IMR-90 (cell line): Measurements from ENCODE around the gene IFNA17. TPM values are rescaled to one million over a fixed set of nuclear protein-coding genes. Genes with fewer than 3 reads are reported as not detected.

Experiments
- ATAC-seq: fragments of 200-7000 bp; cut with Tn5 transposase; 2 replicates; pipeline ENCODE4 v1.9.1; 2020; ENCODE audit warnings: low read depth, mild to moderate bottlenecking, moderate library complexity
- BruUV-seq: library from RNA; stranded (reverse); fragments of 400-500 nt; replicated peaks from 2 replicates; lab custom pipeline; 2021; lab: Mats Ljungman, UMichigan
- CTCF ChIA-PET: fragments of 300-600 bp; formaldehyde crosslinking; extraction: SDS; loops from one replicate; lab custom pipeline; 2021; ENCODE audit warnings: antibody characterized with exemption; lab: Yijun Ruan, JAX
- POLR2A ChIA-PET: fragments of 300-600 bp; sonication (Branson Sonifier 250); formaldehyde crosslinking; loops from one replicate; lab custom pipeline; 2022; ENCODE audit warnings: antibody characterized with exemption; ENCODE audit not compliant: unreplicated experiment; lab: Charles Lee
- DNase-seq: peaks from one replicate; pipeline ENCODE4 v3.0.0; 2013
- H2AFZ ChIP-seq: replicated peaks from 2 replicates; pipeline ENCODE3; 2013; ENCODE audit warnings: low read length, mild to moderate bottlenecking; ENCODE audit not compliant: poor library complexity
- H2AK5ac ChIP-seq: 2 replicates; pipeline ENCODE4 v1.6.1; 2013; ENCODE audit warnings: low read depth, low read length, inconsistent platforms
- H2AK9ac ChIP-seq: replicated peaks from 2 replicates; pipeline ENCODE3; 2013; ENCODE audit warnings: mild to moderate bottlenecking, low read depth, low read length, moderate library complexity; ENCODE audit not compliant: poor library complexity
- H2BK120ac ChIP-seq: 2 replicates; pipeline ENCODE4 v1.6.1; 2013; ENCODE audit warnings: low read depth, low read length, inconsistent platforms
- H2BK15ac ChIP-seq: 3 replicates; pipeline ENCODE4 v1.6.1; 2013; ENCODE audit warnings: low read depth, low read length, inconsistent platforms
- H2BK20ac ChIP-seq: 2 replicates; pipeline ENCODE4 v1.6.1; 2013; ENCODE audit warnings: low read depth, mild to moderate bottlenecking, inconsistent platforms, low read length, moderate library complexity
- H2BK5ac ChIP-seq: 2 replicates; pipeline ENCODE4 v1.6.1; 2013; ENCODE audit warnings: mild to moderate bottlenecking, low read depth, low read length, inconsistent platforms; ENCODE audit not compliant: poor library complexity, severe bottlenecking
- H3K14ac ChIP-seq: replicated peaks from 2 replicates; pipeline ENCODE4 v1.6.1; 2013; ENCODE audit warnings: low read depth, low read length, inconsistent platforms
- H3K18ac ChIP-seq: 2 replicates; pipeline ENCODE4 v1.6.1; 2013; ENCODE audit warnings: low read depth, low read length, control low read depth
- H3K23ac ChIP-seq: 2 replicates; pipeline ENCODE4 v1.6.1; 2013; ENCODE audit warnings: low read depth, low read length, inconsistent platforms
- H3K27ac ChIP-seq: 2 replicates; pipeline ENCODE4 v1.5.1; 2013; ENCODE audit warnings: mild to moderate bottlenecking, control low read depth, low read length; ENCODE audit not compliant: insufficient read depth
- H3K27me3 ChIP-seq: 2 replicates; pipeline ENCODE4 v1.6.1; 2013; ENCODE audit warnings: low read length; ENCODE audit not compliant: control insufficient read depth, insufficient read depth
- H3K36me3 ChIP-seq: 2 replicates; pipeline ENCODE4 v1.6.1; 2013; ENCODE audit warnings: low read length, mixed read lengths; ENCODE audit not compliant: control insufficient read depth, insufficient read depth
- H3K4ac ChIP-seq: 2 replicates; pipeline ENCODE4 v1.6.1; 2013; ENCODE audit warnings: low read depth, low read length, inconsistent platforms
- H3K4me1 ChIP-seq: 2 replicates; pipeline ENCODE4 v1.6.1; 2013; ENCODE audit warnings: low read length, mixed read lengths; ENCODE audit not compliant: control insufficient read depth, insufficient read depth
- H3K4me2 ChIP-seq: 2 replicates; pipeline ENCODE4 v1.6.1; 2013; ENCODE audit warnings: low read depth, mild to moderate bottlenecking, control low read depth, low read length, moderate library complexity
- H3K4me3 ChIP-seq: 2 replicates; pipeline ENCODE4 v1.5.1; 2013; ENCODE audit warnings: low read depth, mild to moderate bottlenecking, control low read depth, low read length, moderate library complexity; ENCODE audit not compliant: insufficient read depth
- H3K56ac ChIP-seq: 2 replicates; pipeline ENCODE4 v1.6.1; 2013; ENCODE audit warnings: low read length, inconsistent platforms; ENCODE audit not compliant: insufficient read depth; ENCODE audit errors: extremely low read depth
- H3K79me1 ChIP-seq, 2 experiments: 2 replicates each; pipeline ENCODE4 v1.6.1; 2013; ENCODE audit warnings: low read length in 2 of 2, inconsistent platforms in 1 of 2, low read depth in 1 of 2
- H3K9ac ChIP-seq: 2 replicates; pipeline ENCODE4 v1.6.1; 2013; ENCODE audit warnings: low read depth, low read length, control low read depth
- H3K9me1 ChIP-seq: 2 replicates; pipeline ENCODE4 v1.6.1; 2013; ENCODE audit warnings: low read length, inconsistent platforms; ENCODE audit not compliant: insufficient read depth
- H3K9me3 ChIP-seq: 2 replicates; pipeline ENCODE4 v1.6.1; 2013; ENCODE audit warnings: low read length; ENCODE audit not compliant: control insufficient read depth, insufficient read depth
- H4K20me1 ChIP-seq: 2 replicates; pipeline ENCODE4 v1.6.1; 2013; ENCODE audit warnings: low read length, inconsistent platforms; ENCODE audit not compliant: insufficient read depth
- H4K5ac ChIP-seq: 2 replicates; pipeline ENCODE4 v1.6.1; 2013; ENCODE audit warnings: mild to moderate bottlenecking, low read depth, low read length, control low read depth
- H4K8ac ChIP-seq, 2 experiments: 2 replicates each; pipeline ENCODE4 v1.6.1; 2013; ENCODE audit warnings: low read depth in 2 of 2, low read length in 2 of 2, control low read depth in 1 of 2, inconsistent platforms in 1 of 2
- H4K91ac ChIP-seq: 2 replicates; pipeline ENCODE4 v1.6.1; 2013; ENCODE audit warnings: low read depth, low read length, inconsistent platforms; ENCODE audit not compliant: insufficient read depth
- BHLHE40 ChIP-seq: fragments of 150-350 bp; IDR thresholded peaks from 2 replicates; pipeline ENCODE4 v1.6.1; 2016; ENCODE audit warnings: mild to moderate bottlenecking, low read depth, low read length
- CEBPB ChIP-seq: IDR thresholded peaks from 2 replicates; pipeline ENCODE4 v1.6.1; 2012; ENCODE audit warnings: low read depth, low read length, improper control_type of control experiment
- CHD1 ChIP-seq: IDR thresholded peaks from 2 replicates; pipeline ENCODE4 v1.6.1; 2012; ENCODE audit warnings: low read depth, low read length, improper control_type of control experiment
- ELK1 ChIP-seq: fragments of 150-350 bp; IDR thresholded peaks from 2 replicates; pipeline ENCODE4 v1.6.1; 2016; ENCODE audit warnings: low read depth, mild to moderate bottlenecking, low read length, moderate library complexity, borderline replicate concordance
- FOS ChIP-seq: fragments of 150-350 bp; IDR thresholded peaks from 2 replicates; pipeline ENCODE4 v1.6.1; 2016; ENCODE audit warnings: low read depth, low read length
- MAFK ChIP-seq: IDR thresholded peaks from 2 replicates; pipeline ENCODE4 v1.6.1; 2012; ENCODE audit warnings: low read depth, low read length, improper control_type of control experiment
- MAZ ChIP-seq: IDR thresholded peaks from 2 replicates; pipeline ENCODE4 v1.6.1; 2012; ENCODE audit warnings: low read depth, mild to moderate bottlenecking, low read length, improper control_type of control experiment, moderate library complexity, borderline replicate concordance
- MXI1 ChIP-seq: IDR thresholded peaks from 2 replicates; pipeline ENCODE4 v1.6.1; 2012; ENCODE audit warnings: low read depth, mild to moderate bottlenecking, low read length, moderate library complexity, borderline replicate concordance
- NFE2L2 ChIP-seq: fragments of 150-350 bp; IDR thresholded peaks from 2 replicates; pipeline ENCODE4 v1.6.1; 2016; ENCODE audit warnings: low read depth, mild to moderate bottlenecking, low read length
- RAD21 ChIP-seq: IDR thresholded peaks from 2 replicates; pipeline ENCODE4 v1.6.1; 2012; ENCODE audit warnings: low read length, improper control_type of control experiment
- RCOR1 ChIP-seq: IDR thresholded peaks from 2 replicates; pipeline ENCODE4 v1.6.1; 2012; ENCODE audit warnings: mild to moderate bottlenecking, low read length, improper control_type of control experiment; ENCODE audit not compliant: insufficient replicate concordance
- RFX5 ChIP-seq: IDR thresholded peaks from 2 replicates; pipeline ENCODE4 v1.8.0; 2012; ENCODE audit warnings: low read depth, mild to moderate bottlenecking, low read length, moderate library complexity
- USF2 ChIP-seq: fragments of 150-350 bp; IDR thresholded peaks from 2 replicates; pipeline ENCODE4 v1.6.1; 2017; ENCODE audit warnings: mild to moderate bottlenecking, antibody characterized with exemption, low read length, low read depth
- WGBS, 2 experiments: methylation state at CpG; one replicate each; pipeline versions ENCODE4 v1.1.5 to v1.1.7; 2013; ENCODE audit warnings: missing lambda C conversion rate in 2 of 2; ENCODE audit not compliant: insufficient read length in 1 of 2; ENCODE audit errors: extremely low coverage in 2 of 2; 5-methylcytosine and 5-hydroxymethylcytosine counted together
- dilution Hi-C: fragments of 300-500 bp; cut with HindIII; formaldehyde crosslinking; loops from one replicate; pipeline ENCODE4 v1.14.3; 2018; ENCODE audit warnings: low sequenced_read_pairs; ENCODE audit not compliant: unreplicated experiment
- in situ Hi-C: fragments of 300-500 bp; cut with MboI; formaldehyde crosslinking; loops from 3 replicates; pipeline ENCODE4 v1.14.3; 2019; ENCODE audit warnings: low sequenced_read_pairs, inconsistent platforms, mixed read lengths
- intact Hi-C: fragments of 100-400 bp; cut with micrococcal nuclease; formaldehyde crosslinking; loops from 2 replicates; pipeline ENCODE4 v1.10.0; 2022
- polyA plus RNA-seq, 3 experiments: library from polyadenylated mRNA; depleted of rRNA; stranded (reverse); fragments of >200 nt; gene quantifications; 2 replicates each; pipeline ENCODE4 v1.2.3, GENCODE V29; 2012; ENCODE audit warnings: low replicate concordance in 1 of 3
- total RNA-seq: library from RNA; depleted of rRNA; stranded (reverse); fragments of >200 nt; gene quantifications from 2 replicates; pipeline ENCODE4 v1.2.3, GENCODE V29; 2012

The IFNA17 gene
- total and polyA plus RNA-seq, 2 of the 4 experiments (the other 2 are of a cell fraction): not detected

GRCh38 chr9:21267485-21268346 lies 39.7 kb upstream of the IFNA17 start (continued):
- no peak for TF ChIP-seq MXI1

GRCh38 chr9:21266733-21267484 lies 38.9 kb upstream of the IFNA17 start:
- no CpG with 5 or more reads among the region's 3 CpGs for WGBS, 2 experiments
- in situ Hi-C loops: no loop called here
- H3K9ac ChIP-seq: no peak overlapping the region
- no peak overlapping the region for H4K91ac ChIP-seq
- no peak overlapping the region for H3K18ac ChIP-seq
- no peak overlapping the region for H3K27ac ChIP-seq
- ChIA-PET POLR2A (interaction anchor here (0.6 kb wide), 1 partner anchor 1208 kb away, joined by 5 read pairs; no protein-coding TSS in a partner anchor), CTCF (interaction anchor here (1.1 kb wide), 1 partner anchor 14 kb away, joined by 5 read pairs; no protein-coding TSS in a partner anchor)
- H3K9me1 ChIP-seq: no peaks in the 10 kb centered on the region
- intact Hi-C loops: no loop called here
- H4K5ac ChIP-seq: no peak overlapping the region
- no peak overlapping the region for H3K56ac ChIP-seq
- no peak overlapping the region for H3K4ac ChIP-seq
- no peak overlapping the region for H2BK120ac ChIP-seq
- no peak overlapping the region for H2BK15ac ChIP-seq
- no peaks in the 10 kb centered on the region for H3K4me1 ChIP-seq
- no peak overlapping the region for H2AK9ac ChIP-seq
- H3K36me3 ChIP-seq: no peaks in the 10 kb centered on the region
- no peak overlapping the region for H4K8ac ChIP-seq
- BruUV-seq: no TSS peak
- no peak overlapping the region for H3K4me3 ChIP-seq
- DNase-seq (no peak), ATAC-seq (no peak)
- H3K79me1 ChIP-seq: no peaks in the 10 kb centered on the region
- no peak overlapping the region for H3K14ac ChIP-seq
- no peak overlapping the region for H2BK5ac ChIP-seq
- dilution Hi-C loops: no loop called here
- no peaks in the 10 kb centered on the region for H3K9me3 ChIP-seq
- no peak overlapping the region for H2AK5ac ChIP-seq
- H3K4me2 ChIP-seq: no peak overlapping the region
- H3K23ac ChIP-seq: no peak overlapping the region
- no peak overlapping the region for H2AFZ ChIP-seq
- no peak overlapping the region for H2BK20ac ChIP-seq
- no peaks in the 10 kb centered on the region for H4K20me1 ChIP-seq
- peaks cover 1% of the 10 kb centered on the region; the same call in 1 of the 2 replicates for H3K27me3 ChIP-seq
- TF ChIP-seq RCOR1 (no peak), BHLHE40 (no peak), CHD1 (no peak), RAD21 (no peak), ELK1 (no peak), USF2 (no peak), FOS (no peak), CEBPB (no peak), MAFK (no peak), NFE2L2 (no peak), MAZ (no peak), MXI1 (no peak), RFX5 (no peak)
